ENCODE measurements around the gene HIVEP1.

DNA sequence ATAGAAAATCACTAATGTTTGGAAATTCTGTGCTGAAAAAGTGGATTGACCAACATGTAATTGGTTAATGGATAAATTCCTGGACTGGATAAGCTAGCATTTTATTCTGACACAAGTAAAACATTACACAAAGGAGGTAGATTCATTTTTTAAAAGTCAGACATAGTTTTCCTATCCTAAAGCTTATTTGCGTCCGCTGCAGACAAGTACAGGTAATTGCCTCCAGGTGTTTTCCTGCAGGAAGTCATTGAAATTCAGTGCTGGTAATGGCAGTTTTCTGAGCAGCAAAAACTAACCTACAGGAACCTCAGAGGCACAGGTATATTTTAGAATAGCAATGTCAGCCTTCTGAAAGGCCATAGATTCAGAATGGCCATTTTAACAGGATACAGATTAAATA is 20.0 kb upstream of the HIVEP1 start:
- TF ChIP-seq POLR2A (IDR thresholded peaks at IDR 0.05; ENCODE audit: low read depth, low read length) (no peak), POLR2AphosphoS5 (IDR thresholded peaks at IDR 0.05; ENCODE audit: low read depth, low read length) (no peak)

Data from GM12892 (cell line).